GM12878 (cell line): ENCODE measurements around the gene ROCK2. TPM values are rescaled to one million over a fixed set of nuclear protein-coding genes. Genes with fewer than 3 reads are reported as not detected.

Source experiments
- ATAC-seq: fragments of 200-7000 bp; cut with Tn5 transposase; 3 replicates; pipeline ENCODE4 v1.9.1; 2020; ENCODE audit warnings: mild to moderate bottlenecking, moderate library complexity
- BruUV-seq: library from RNA; stranded (reverse); fragments of 400-500 nt; replicated peaks from 2 replicates; lab custom pipeline; 2021; lab: Mats Ljungman, UMichigan
- CTCF ChIA-PET: fragments of 300-600 bp; sonication (Branson Sonifier 250); formaldehyde crosslinking; extraction: SDS; loops from one replicate; lab custom pipeline; 2021; ENCODE audit warnings: inconsistent platforms; lab: Yijun Ruan, JAX
- POLR2A ChIA-PET: fragments of 350-600 bp; formaldehyde crosslinking; extraction: SDS; loops from one replicate; lab custom pipeline; 2021; ENCODE audit warnings: inconsistent platforms; lab: Charles Lee
- RAD21 ChIA-PET: fragments of 300-600 bp; sonication (Branson Sonifier 250); formaldehyde crosslinking; loops from one replicate; lab custom pipeline; 2023; ENCODE audit warnings: antibody characterized with exemption; ENCODE audit not compliant: unreplicated experiment; lab: Charles Lee
- SMC1A ChIA-PET: fragments of 300-600 bp; sonication (Branson Sonifier 250); formaldehyde crosslinking; loops from one replicate; lab custom pipeline; 2023; ENCODE audit not compliant: unreplicated experiment, uncharacterized antibody; lab: Charles Lee
- DNase-seq: peaks from one replicate; pipeline ENCODE4 v3.0.0-alpha.2; 2011; ENCODE audit warnings: low read depth, low spot score
- FAIRE-seq: peaks from 3 replicates; lab custom pipeline; 2011; peaks lifted over from hg19 to GRCh38; lab: Jason Lieb, UNC
- H2AFZ ChIP-seq: 2 replicates; pipeline ENCODE4 v1.6.0; 2011; ENCODE audit warnings: low read depth, low read length, control low read depth; ENCODE audit not compliant: control insufficient read depth
- H3K27ac ChIP-seq: 2 replicates; pipeline ENCODE4 v1.5.1; 2011; ENCODE audit warnings: control low read depth; ENCODE audit not compliant: control insufficient read depth, insufficient read depth
- H3K27me3 ChIP-seq, 2 experiments: replicated peaks in 1 of 2; 2 replicates each; pipeline versions ENCODE4 v1.6.0 to v1.6.1; 2011; ENCODE audit warnings: low read length in 1 of 2; ENCODE audit not compliant: control insufficient read depth in 2 of 2, insufficient read depth in 2 of 2
- H3K36me3 ChIP-seq, 2 experiments: 2 replicates each; pipeline ENCODE4 v1.5.1; 2011; ENCODE audit warnings: low read length in 1 of 2; ENCODE audit not compliant: control insufficient read depth in 2 of 2, insufficient read depth in 2 of 2
- H3K4me1 ChIP-seq: 2 replicates; pipeline ENCODE4 v1.6.1; 2011; ENCODE audit warnings: mild to moderate bottlenecking, low read length, moderate library complexity, mixed read lengths; ENCODE audit not compliant: control insufficient read depth, insufficient read depth
- H3K4me2 ChIP-seq: 2 replicates; pipeline ENCODE4 v1.6.0; 2011; ENCODE audit warnings: control low read depth; ENCODE audit not compliant: control insufficient read depth, insufficient read depth
- H3K4me3 ChIP-seq: fragments of 200-600 bp; sonication (generic); 2 replicates; pipeline ENCODE4 v1.5.1; 2016
- H3K79me2 ChIP-seq: 2 replicates; pipeline ENCODE4 v1.6.0; 2011; ENCODE audit warnings: low read length; ENCODE audit not compliant: control insufficient read depth, insufficient read depth
- H3K9ac ChIP-seq: 2 replicates; pipeline ENCODE4 v1.8.0; 2011; ENCODE audit warnings: low read length, control low read depth, mixed read lengths; ENCODE audit not compliant: control insufficient read depth, insufficient read depth
- H3K9me3 ChIP-seq: replicated peaks from 3 replicates; pipeline ENCODE4 v1.5.1; 2011; ENCODE audit warnings: mild to moderate bottlenecking, low read length; ENCODE audit not compliant: control insufficient read depth, insufficient read depth
- H4K20me1 ChIP-seq: 2 replicates; pipeline ENCODE4 v1.6.0; 2011; ENCODE audit not compliant: control insufficient read depth, insufficient read depth
- ATF7 ChIP-seq: fragments of 450-650 bp; IDR thresholded peaks from 2 replicates; pipeline ENCODE4 v1.6.1; 2016; ENCODE audit warnings: low read depth, mild to moderate bottlenecking
- BACH1 ChIP-seq: fragments of 450-650 bp; IDR thresholded peaks from 2 replicates; pipeline ENCODE4 v1.6.1; 2017; ENCODE audit warnings: mild to moderate bottlenecking, borderline replicate concordance
- BCL11A ChIP-seq: IDR thresholded peaks from 2 replicates; pipeline ENCODE4 v1.6.1; 2011; ENCODE audit warnings: low read depth, low read length
- BRCA1 ChIP-seq: IDR thresholded peaks from 2 replicates; pipeline ENCODE4 v1.6.1; 2011; ENCODE audit warnings: low read depth, low read length, improper control_type of control experiment
- ESRRA ChIP-seq: IDR thresholded peaks from 2 replicates; pipeline ENCODE4 v1.6.1; 2012; ENCODE audit warnings: mild to moderate bottlenecking, low read length, improper control_type of control experiment
- KDM1A ChIP-seq: fragments of 200-600 bp; sonication (generic); IDR thresholded peaks from 2 replicates; pipeline ENCODE4 v1.6.1; 2016; ENCODE audit warnings: borderline replicate concordance
- KLF5 ChIP-seq: fragments of 450-650 bp; IDR thresholded peaks from 2 replicates; pipeline ENCODE4 v1.6.1; 2014; ENCODE audit warnings: mild to moderate bottlenecking; ENCODE audit not compliant: partially characterized antibody
- RAD51 ChIP-seq: fragments of 450-650 bp; IDR thresholded peaks from 2 replicates; pipeline ENCODE4 v1.6.1; 2016; ENCODE audit warnings: moderate library complexity, mild to moderate bottlenecking, inconsistent platforms
- RCOR1 ChIP-seq: conservative IDR thresholded peaks from 2 replicates; pipeline ENCODE4 v1.6.1; 2012; ENCODE audit warnings: low read depth, low read length, improper control_type of control experiment
- RFX5 ChIP-seq: IDR thresholded peaks from 2 replicates; pipeline ENCODE4 v1.6.1; 2011; ENCODE audit warnings: low read depth, low read length, improper control_type of control experiment
- SREBF1 ChIP-seq: IDR thresholded peaks from 2 replicates; pipeline ENCODE4 v1.6.1; 2012; ENCODE audit warnings: mild to moderate bottlenecking, low read length
- WGBS: methylation state at CpG from one replicate; pipeline ENCODE4 v1.1.6; 2016; ENCODE audit warnings: low lambda C conversion rate; ENCODE audit not compliant: insufficient replicate concordance, insufficient coverage; ENCODE audit errors: missing lambda C conversion rate; 5-methylcytosine and 5-hydroxymethylcytosine counted together
- in situ Hi-C: fragments of 300-500 bp; cut with MboI; formaldehyde crosslinking; loops from 9 replicates; pipeline ENCODE4 v1.14.3; 2018; ENCODE audit warnings: mixed read lengths
- intact Hi-C: fragments of 100-400 bp; cut with micrococcal nuclease; formaldehyde crosslinking; loops from one replicate; pipeline ENCODE4 v1.14.2; 2022; ENCODE audit not compliant: unreplicated experiment
- polyA plus RNA-seq, 11 experiments: library from polyadenylated mRNA; depleted of rRNA in 4 of 11; unstranded in 6 of 11; stranded (reverse) in 5 of 11; fragments of >200 nt; fragmentation: Nextera tagmentation in 4 of 11; fragmentation: Illumina TruSeq in 1 of 11; extraction: Ambion mirVana in 4 of 11; extraction: Trizol in 1 of 11; gene quantifications; 1 replicate in 1 of 11; 2 replicates in 10 of 11; pipeline versions ENCODE4 v1.2.1 to v1.2.3, GENCODE V29; 2011 to 2016; ENCODE audit warnings: inconsistent platforms in 2 of 11, missing spikeins in 2 of 11, low read depth in 1 of 11
- total RNA-seq, 4 experiments: library from RNA; depleted of rRNA in 3 of 4; stranded (reverse); fragments of >200 nt in 3 of 4; fragmentation: Illumina TruSeq in 1 of 4; extraction: Trizol in 1 of 4; gene quantifications; 2 replicates each; pipeline versions ENCODE4 v1.2.1 to v1.2.3, GENCODE V29; 2013 to 2021
- TF ChIP-seq, protein P1 (sequence below): fragments of 450-650 bp; conservative IDR thresholded peaks from 2 replicates; pipeline ENCODE4 v1.6.1; 2017; ENCODE audit warnings: mild to moderate bottlenecking, moderate library complexity
- TF ChIP-seq, protein P2 (sequence below): IDR thresholded peaks from 2 replicates; pipeline ENCODE4 v1.6.1; 2012; ENCODE audit warnings: low read depth, low read length, improper control_type of control experiment
- TF ChIP-seq, protein P3 (sequence below): fragments of 450-650 bp; IDR thresholded peaks from 2 replicates; pipeline ENCODE4 v1.6.1; 2018; ENCODE audit warnings: mild to moderate bottlenecking, low read depth, moderate library complexity; ENCODE audit not compliant: partially characterized antibody

Gene ROCK2
- total and polyA plus RNA-seq, 10 of the 15 experiments (the other 5 are each of a cell fraction or from before 2014, with no cell fraction given): 4.6 to 22.1 (median 8.3) TPM

DNA sequence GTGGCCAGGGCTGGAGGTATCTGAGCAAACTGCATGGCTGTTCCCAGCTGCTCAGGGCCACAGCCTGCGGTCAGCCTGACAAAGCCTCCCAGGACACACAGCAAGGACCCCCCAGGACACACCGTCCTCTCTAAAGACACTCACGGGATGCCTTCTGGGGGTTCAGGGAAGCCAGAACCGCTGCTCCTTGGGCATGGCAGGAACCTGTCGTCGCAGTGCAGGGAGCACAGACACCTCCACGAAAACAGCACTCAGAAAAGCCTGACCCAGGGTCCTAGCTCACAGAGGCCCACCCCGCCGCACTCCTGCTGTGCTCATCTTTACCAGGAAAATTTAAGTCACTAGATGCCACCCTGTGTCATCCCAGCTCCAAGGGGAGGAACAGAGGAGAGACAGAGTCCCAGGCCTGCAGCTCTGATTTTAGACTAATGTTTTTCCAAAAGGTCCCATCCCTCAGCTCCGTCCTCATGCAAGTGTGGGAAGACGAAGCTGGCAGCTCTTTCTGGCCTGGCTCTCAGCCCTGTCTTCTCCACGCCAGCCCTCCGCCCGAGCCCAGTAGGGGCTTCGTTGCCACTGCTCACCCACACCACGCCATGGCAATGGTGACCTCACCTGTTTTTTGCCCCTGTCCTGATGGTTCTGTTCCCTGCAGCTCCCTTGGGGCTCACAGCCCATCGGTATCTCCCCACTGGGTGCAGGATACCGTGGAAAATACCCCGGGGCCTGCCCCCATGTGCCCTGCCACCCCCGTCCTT is 213.1 kb downstream of the ROCK2 start:
- RAD21 ChIA-PET: interaction anchor here (0.6 to 3.6 kb wide), 11 partner anchors 24 to 550 kb away, joined by 3 to 23 read pairs (median 3); partner anchors contain the start of gene SLC66A3
- ATAC-seq: no peak
- 55% methylated on average over 20 of the region's 20 CpGs for WGBS
- Histone ChIP-seq H3K4me1 (peaks cover 8% of the 10 kb centered on the region), H2AFZ (no peak overlapping the region), H3K4me2 (no peak overlapping the region), H3K9ac (no peak overlapping the region), H3K79me2 (no peaks in the 10 kb centered on the region), H3K4me3 (no peak overlapping the region), H3K9me3 (no peaks in the 10 kb centered on the region), H3K27me3 (no peaks in the 10 kb centered on the region; a peak in 3 of 4 replicates), H4K20me1 (no peaks in the 10 kb centered on the region), H3K36me3 (no peaks in the 10 kb centered on the region), H3K27ac (no peak overlapping the region)
- DNase-seq: no peak
- POLR2A ChIA-PET: no interaction called here
- in situ Hi-C loops: loop anchor here (5.0 kb wide), 2 partner anchors 316 to 451 kb away; no protein-coding TSS in a partner anchor
- BruUV-seq: no TSS peak
- intact Hi-C loops: loop anchor here (5.0 to 10.0 kb wide), 2 partner anchors 213 to 346 kb away; partner anchors contain the start of gene ROCK2
- SMC1A ChIA-PET: interaction anchor here (0.7 to 3.9 kb wide), 7 partner anchors 103 to 452 kb away, joined by 3 to 30 read pairs (median 8); no protein-coding TSS in a partner anchor
- no peak for FAIRE-seq
- CTCF ChIA-PET: interaction anchor here (0.6 to 7.4 kb wide), 28 partner anchors 10 to 550 kb away, joined by 3 to 122 read pairs (median 4); partner anchors contain the start of gene SLC66A3
- TF ChIP-seq, protein P1, sequence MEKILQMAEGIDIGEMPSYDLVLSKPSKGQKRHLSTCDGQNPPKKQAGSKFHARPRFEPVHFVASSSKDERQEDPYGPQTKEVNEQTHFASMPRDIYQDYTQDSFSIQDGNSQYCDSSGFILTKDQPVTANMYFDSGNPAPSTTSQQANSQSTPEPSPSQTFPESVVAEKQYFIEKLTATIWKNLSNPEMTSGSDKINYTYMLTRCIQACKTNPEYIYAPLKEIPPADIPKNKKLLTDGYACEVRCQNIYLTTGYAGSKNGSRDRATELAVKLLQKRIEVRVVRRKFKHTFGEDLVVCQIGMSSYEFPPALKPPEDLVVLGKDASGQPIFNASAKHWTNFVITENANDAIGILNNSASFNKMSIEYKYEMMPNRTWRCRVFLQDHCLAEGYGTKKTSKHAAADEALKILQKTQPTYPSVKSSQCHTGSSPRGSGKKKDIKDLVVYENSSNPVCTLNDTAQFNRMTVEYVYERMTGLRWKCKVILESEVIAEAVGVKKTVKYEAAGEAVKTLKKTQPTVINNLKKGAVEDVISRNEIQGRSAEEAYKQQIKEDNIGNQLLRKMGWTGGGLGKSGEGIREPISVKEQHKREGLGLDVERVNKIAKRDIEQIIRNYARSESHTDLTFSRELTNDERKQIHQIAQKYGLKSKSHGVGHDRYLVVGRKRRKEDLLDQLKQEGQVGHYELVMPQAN: no peak
- TF ChIP-seq KLF5 (no peak), BCL11A (no peak), RAD51 (no peak), KDM1A (no peak), BACH1 (no peak), RFX5 (no peak), ATF7 (no peak), ESRRA (no peak), SREBF1 (no peak), RCOR1 (no peak), BRCA1 (no peak)
- TF ChIP-seq, protein P2, sequence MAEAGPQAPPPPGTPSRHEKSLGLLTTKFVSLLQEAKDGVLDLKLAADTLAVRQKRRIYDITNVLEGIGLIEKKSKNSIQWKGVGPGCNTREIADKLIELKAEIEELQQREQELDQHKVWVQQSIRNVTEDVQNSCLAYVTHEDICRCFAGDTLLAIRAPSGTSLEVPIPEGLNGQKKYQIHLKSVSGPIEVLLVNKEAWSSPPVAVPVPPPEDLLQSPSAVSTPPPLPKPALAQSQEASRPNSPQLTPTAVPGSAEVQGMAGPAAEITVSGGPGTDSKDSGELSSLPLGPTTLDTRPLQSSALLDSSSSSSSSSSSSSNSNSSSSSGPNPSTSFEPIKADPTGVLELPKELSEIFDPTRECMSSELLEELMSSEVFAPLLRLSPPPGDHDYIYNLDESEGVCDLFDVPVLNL: no peak
- TF ChIP-seq, protein P3, sequence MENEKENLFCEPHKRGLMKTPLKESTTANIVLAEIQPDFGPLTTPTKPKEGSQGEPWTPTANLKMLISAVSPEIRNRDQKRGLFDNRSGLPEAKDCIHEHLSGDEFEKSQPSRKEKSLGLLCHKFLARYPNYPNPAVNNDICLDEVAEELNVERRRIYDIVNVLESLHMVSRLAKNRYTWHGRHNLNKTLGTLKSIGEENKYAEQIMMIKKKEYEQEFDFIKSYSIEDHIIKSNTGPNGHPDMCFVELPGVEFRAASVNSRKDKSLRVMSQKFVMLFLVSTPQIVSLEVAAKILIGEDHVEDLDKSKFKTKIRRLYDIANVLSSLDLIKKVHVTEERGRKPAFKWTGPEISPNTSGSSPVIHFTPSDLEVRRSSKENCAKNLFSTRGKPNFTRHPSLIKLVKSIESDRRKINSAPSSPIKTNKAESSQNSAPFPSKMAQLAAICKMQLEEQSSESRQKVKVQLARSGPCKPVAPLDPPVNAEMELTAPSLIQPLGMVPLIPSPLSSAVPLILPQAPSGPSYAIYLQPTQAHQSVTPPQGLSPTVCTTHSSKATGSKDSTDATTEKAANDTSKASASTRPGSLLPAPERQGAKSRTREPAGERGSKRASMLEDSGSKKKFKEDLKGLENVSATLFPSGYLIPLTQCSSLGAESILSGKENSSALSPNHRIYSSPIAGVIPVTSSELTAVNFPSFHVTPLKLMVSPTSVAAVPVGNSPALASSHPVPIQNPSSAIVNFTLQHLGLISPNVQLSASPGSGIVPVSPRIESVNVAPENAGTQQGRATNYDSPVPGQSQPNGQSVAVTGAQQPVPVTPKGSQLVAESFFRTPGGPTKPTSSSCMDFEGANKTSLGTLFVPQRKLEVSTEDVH: no peak
